C4-2B (cell line): Measurements from ENCODE around the gene FCER2.

Experiments
- H3K27ac ChIP-seq: fragments of 450-650 bp; 2 replicates; pipeline ENCODE4 v1.5.1; 2017
- CTCF ChIP-seq: fragments of 450-650 bp; conservative IDR thresholded peaks from 2 replicates; pipeline ENCODE4 v1.5.1; 2017; ENCODE audit warnings: mild to moderate bottlenecking
- ZFX ChIP-seq: fragments of 450-650 bp; IDR thresholded peaks from 2 replicates; pipeline ENCODE4 v1.6.1; 2017

FCER2 gene

DNA sequence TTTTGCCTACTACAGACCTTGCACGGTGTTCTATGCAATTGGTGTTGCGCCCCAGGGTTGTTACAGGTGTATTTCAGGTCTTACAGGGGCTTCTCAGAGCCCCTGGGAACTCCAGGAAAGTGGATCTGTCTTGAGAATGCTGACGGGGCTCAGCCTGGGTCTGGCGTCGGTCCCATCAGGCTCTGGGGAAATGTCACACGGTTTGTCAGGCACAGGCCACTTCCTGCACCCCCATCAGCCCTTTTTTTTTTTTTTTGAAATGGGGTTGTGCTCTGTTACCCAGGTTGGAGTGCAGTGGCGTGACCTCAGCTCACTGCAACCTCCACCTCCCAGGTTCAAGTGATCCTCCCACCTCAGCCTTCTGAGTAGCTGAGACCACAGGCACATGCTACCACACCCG lies 16.7 kb upstream of the FCER2 start:
- TF ChIP-seq ZFX = no peak
- H3K27ac ChIP-seq = no peak overlapping the region

- no peak for TF ChIP-seq ZFX
- TF ChIP-seq CTCF = no peak
- no peak overlapping the region for H3K27ac ChIP-seq
Observed at GRCh38 chr19:7716762-7717161, 14.8 kb upstream of the FCER2 start.

GRCh38 chr19:7715671-7716070 lies 13.7 kb upstream of the FCER2 start:
- H3K27ac ChIP-seq = no peak overlapping the region
- no peak for TF ChIP-seq CTCF
- no peak for TF ChIP-seq ZFX

- no peak for TF ChIP-seq CTCF
- TF ChIP-seq ZFX = no peak
- no peak overlapping the region for H3K27ac ChIP-seq
Observed at GRCh38 chr19:7710616-7711015, 8.7 kb upstream of the FCER2 start.

- TF ChIP-seq ZFX (no peak), CTCF (no peak)
- no peak overlapping the region for H3K27ac ChIP-seq
Observed at GRCh38 chr19:7709932-7710460, 8.1 kb upstream of the FCER2 start.

DNA sequence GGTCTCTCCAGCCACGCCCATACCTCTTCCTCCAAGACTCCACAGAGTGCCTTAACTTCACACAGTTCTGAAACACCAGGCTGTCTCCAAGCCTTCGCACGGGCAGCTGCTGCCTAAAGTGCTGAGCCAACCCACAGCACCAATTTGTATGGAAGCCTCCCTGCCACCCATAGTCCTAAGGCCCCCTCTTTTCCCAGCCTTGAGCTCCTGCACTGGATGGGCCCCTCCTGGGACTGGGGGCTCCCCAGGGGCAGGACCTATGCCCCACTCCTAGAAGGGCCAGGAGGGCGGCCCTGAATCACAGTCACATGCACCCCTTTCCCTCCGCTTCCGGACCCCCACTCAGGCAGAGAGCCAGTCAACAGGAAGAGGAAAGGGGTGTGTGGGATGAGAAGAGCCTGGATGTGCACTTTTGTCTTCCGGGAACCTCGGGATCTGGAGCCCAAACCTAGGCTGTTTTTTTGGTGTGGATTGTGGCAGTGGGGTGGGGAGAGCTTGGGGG lies 5.1 kb upstream of the FCER2 start:
- TF ChIP-seq ZFX (no peak), CTCF (no peak)
- H3K27ac ChIP-seq = no peak overlapping the region

- no peak for TF ChIP-seq CTCF
- no peak for TF ChIP-seq ZFX
- no peak overlapping the region for H3K27ac ChIP-seq
Observed at GRCh38 chr19:7706188-7706954, 4.4 kb upstream of the FCER2 start.
